ENCODE data around the gene TMEM88. TPM values are rescaled to one million over a fixed set of nuclear protein-coding genes. Genes with fewer than 3 reads are reported as not detected.

TMEM88 gene
- total RNA-seq, 2 donors from 2014 or later, result 1.3 to 1.8 TPM

- Mint-ChIP-seq H3K36me3 (peaks cover 0 to 15% of the 10 kb centered on the region in 2 donors), H3K9me3 (no peaks in the 10 kb centered on the region), H3K27ac (peak overlapping the region in 1 of 2 donors; percentile 11)
- peak; percentile 53 to 84 for DNase-seq (ENCODE audit: low spot score in 2 of 2)
- peak in 1 of 2 donors; percentile 58 for ATAC-seq
Measured at GRCh38 chr17:7885367-7886226, 30.7 kb downstream of the TMEM88 start.

GRCh38 chr17:7886227-7887037 lies 31.6 kb downstream of the TMEM88 start:
- Mint-ChIP-seq H3K36me3 (peaks cover 0 to 20% of the 10 kb centered on the region in 2 donors), H3K9me3 (no peaks in the 10 kb centered on the region), H3K27ac (no peak overlapping the region)
- ATAC-seq, result peak; percentile 12 to 29
- peak; percentile 48 to 76 for DNase-seq (ENCODE audit: low spot score in 2 of 2)

GRCh38 chr17:7887038-7887481 lies 32.2 kb downstream of the TMEM88 start:
- ATAC-seq (no peak), DNase-seq (ENCODE audit: low spot score in 2 of 2) (no peak)
- Mint-ChIP-seq H3K36me3 (peaks cover 0 to 20% of the 10 kb centered on the region in 2 donors), H3K27ac (no peak overlapping the region), H3K9me3 (no peaks in the 10 kb centered on the region)

- DNase-seq (ENCODE audit: low spot score in 2 of 2) (peak; percentile 77 to 83), ATAC-seq (peak; percentile 66 to 83)
- Mint-ChIP-seq H3K36me3 (peaks cover 0 to 20% of the 10 kb centered on the region in 2 donors), H3K9me3 (no peaks in the 10 kb centered on the region), H3K27ac (no peak overlapping the region)
Measured at GRCh38 chr17:7887482-7888183, 32.8 kb downstream of the TMEM88 start.

- DNase-seq (ENCODE audit: low spot score in 2 of 2) (peak; percentile 65 to 68), ATAC-seq (peak; percentile 14 to 36)
- Mint-ChIP-seq H3K27ac (peak within 1 kb of the TSS in 1 of 2 donors; percentile 65), H3K9me3 (no peaks in the 10 kb centered on the region), H3K36me3 (peaks cover 0 to 20% of the 10 kb centered on the region in 2 donors)
Measured at GRCh38 chr17:7888184-7888920, 33.5 kb downstream of the TMEM88 start, which contains the start of gene CHD3. CHD3 (plus strand) TSS chr17:7888789; CDS start chr17:7889001, 212 bp downstream.

GRCh38 chr17:7889166-7889955 lies 34.5 kb downstream of the TMEM88 start:
- DNase-seq (ENCODE audit: low spot score in 2 of 2) (peak; percentile 53 to 64), ATAC-seq (no peak)
- H3K27ac Mint-ChIP-seq, result peak overlapping the region in 1 of 2 donors; percentile 65
- H3K9me3 Mint-ChIP-seq, result no peaks in the 10 kb centered on the region
- peaks cover 0 to 27% of the 10 kb centered on the region in 2 donors for H3K36me3 Mint-ChIP-seq

- no peak for ATAC-seq
Measured at GRCh38 chr17:7893187-7893880, 38.5 kb downstream of the TMEM88 start.

GRCh38 chr17:7894226-7894625 lies 39.4 kb downstream of the TMEM88 start:
- Mint-ChIP-seq H3K27ac (peak overlapping the region; percentile 69 to 70), H3K36me3 (peaks cover 15 to 44% of the 10 kb centered on the region in 2 donors), H3K9me3 (no peaks in the 10 kb centered on the region)
- peak in 1 of 2 donors; percentile 16 for DNase-seq (ENCODE audit: low spot score in 2 of 2)
- no peak for ATAC-seq

More at GRCh38 chr17:7893187-7893880, 38.5 kb downstream of the TMEM88 start:
- peaks cover 15 to 43% of the 10 kb centered on the region in 2 donors for H3K36me3 Mint-ChIP-seq
- H3K27ac Mint-ChIP-seq, result peak overlapping the region; percentile 69 to 72
- DNase-seq (ENCODE audit: low spot score in 2 of 2), result peak in 1 of 2 donors; percentile 33
- no peaks in the 10 kb centered on the region for H3K9me3 Mint-ChIP-seq

GRCh38 chr17:7894866-7895265 lies 40.0 kb downstream of the TMEM88 start:
- Mint-ChIP-seq H3K36me3 (peaks cover 20 to 47% of the 10 kb centered on the region in 2 donors), H3K27ac (peak overlapping the region; percentile 69 to 70), H3K9me3 (no peaks in the 10 kb centered on the region)
- ATAC-seq (no peak), DNase-seq (ENCODE audit: low spot score in 2 of 2) (peak in 1 of 2 donors; percentile 45)

- ATAC-seq (peak in 1 of 2 donors; percentile 53), DNase-seq (ENCODE audit: low spot score in 2 of 2) (peak in 1 of 2 donors; percentile 48)
- Mint-ChIP-seq H3K9me3 (no peaks in the 10 kb centered on the region), H3K27ac (peak overlapping the region; percentile 37 to 75), H3K36me3 (peaks cover 22 to 55% of the 10 kb centered on the region in 2 donors)
Measured at GRCh38 chr17:7897090-7897489, 42.2 kb downstream of the TMEM88 start.

GRCh38 chr17:7897773-7898172 lies 42.9 kb downstream of the TMEM88 start:
- Mint-ChIP-seq H3K36me3 (peaks cover 22 to 60% of the 10 kb centered on the region in 2 donors), H3K9me3 (no peaks in the 10 kb centered on the region), H3K27ac (peak overlapping the region; percentile 25 to 75)
- DNase-seq (ENCODE audit: low spot score in 2 of 2) (peak in 1 of 2 donors; percentile 51), ATAC-seq (peak in 1 of 2 donors; percentile 75)

- DNase-seq (ENCODE audit: low spot score in 2 of 2) (no peak), ATAC-seq (no peak)
- no peaks in the 10 kb centered on the region for H3K9me3 Mint-ChIP-seq
- peak overlapping the region; percentile 62 for H3K27ac Mint-ChIP-seq
- peaks cover 16 to 39% of the 10 kb centered on the region in 2 donors for H3K36me3 Mint-ChIP-seq
Measured at GRCh38 chr17:7903154-7904103, 48.6 kb downstream of the TMEM88 start.

Measured in activated naive CD4-positive, alpha-beta T cell treated with anti-CD3 and anti-CD28 coated beads, Interleukin-2, amount 50 U/mL, for 72 hours (primary cell).